Activated effector memory CD4-positive, alpha-beta T cell treated with anti-CD3 and anti-CD28 coated beads, Interleukin-2, amount 50 U/mL, for 16 hours (primary cell): Measurements from ENCODE around the gene KLHDC4.

Experiments used
- DNase-seq: peaks from one replicate; pipeline ENCODE4 v3.0.0-alpha.2; 2020

The KLHDC4 gene

DNA sequence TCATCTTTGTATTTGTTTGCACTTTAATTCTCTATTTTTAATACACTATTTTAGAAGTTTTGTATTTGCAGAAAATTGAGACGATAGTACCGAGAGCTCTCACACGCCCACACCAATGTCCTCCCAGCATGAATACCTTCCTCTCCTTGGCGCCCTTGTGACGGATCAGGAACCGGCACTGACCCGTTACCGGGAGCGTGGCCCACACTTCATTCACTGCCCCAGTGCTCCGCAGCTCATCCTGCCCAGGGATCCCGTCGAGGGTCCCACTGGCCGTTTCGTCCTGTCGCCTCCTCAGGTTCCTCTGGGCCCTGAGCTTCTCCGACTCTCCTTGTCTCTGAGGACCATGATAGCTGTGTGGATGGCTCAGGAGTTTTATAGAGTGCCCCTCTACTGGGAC is 50.6 kb downstream of the KLHDC4 start:
- DNase-seq = no peak

DNA sequence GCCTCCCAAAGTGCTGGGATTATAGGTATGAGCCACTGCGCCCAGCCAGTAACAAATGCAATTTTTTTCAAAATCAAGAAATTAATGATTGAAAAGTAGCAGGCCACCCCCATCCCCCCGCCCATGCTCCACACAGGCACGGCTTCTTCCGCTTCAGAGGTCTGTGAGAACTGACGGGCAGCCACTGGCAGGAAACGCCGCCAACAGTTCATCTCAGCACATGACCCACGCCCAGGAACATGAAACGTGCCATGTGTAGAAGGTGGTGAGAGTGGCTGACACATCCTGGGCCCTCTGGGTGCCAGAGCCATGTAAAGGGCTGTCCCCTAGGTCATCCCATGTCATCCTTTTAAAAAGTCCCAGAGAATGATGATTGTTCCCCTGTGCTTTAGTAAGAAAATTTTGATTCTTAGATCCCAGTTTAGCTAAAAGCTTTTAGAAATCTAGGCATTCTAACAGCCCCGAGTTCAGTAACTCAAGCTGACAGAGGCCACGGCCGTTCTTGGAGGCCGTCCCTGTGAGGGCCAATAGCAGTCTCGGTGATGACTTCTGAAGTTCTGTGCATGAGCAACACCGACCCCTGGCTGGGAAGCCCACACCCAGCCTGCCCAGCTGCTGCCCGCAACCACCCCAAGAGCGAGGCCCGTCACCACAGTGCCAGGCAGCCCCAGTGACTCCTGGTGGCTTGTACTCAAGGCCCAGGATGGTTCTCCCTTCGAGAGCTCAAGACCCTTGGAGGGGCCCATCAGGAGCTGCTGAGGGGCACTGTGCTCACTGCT is 52.1 kb downstream of the KLHDC4 start:
- peak; percentile 81 for DNase-seq

DNA sequence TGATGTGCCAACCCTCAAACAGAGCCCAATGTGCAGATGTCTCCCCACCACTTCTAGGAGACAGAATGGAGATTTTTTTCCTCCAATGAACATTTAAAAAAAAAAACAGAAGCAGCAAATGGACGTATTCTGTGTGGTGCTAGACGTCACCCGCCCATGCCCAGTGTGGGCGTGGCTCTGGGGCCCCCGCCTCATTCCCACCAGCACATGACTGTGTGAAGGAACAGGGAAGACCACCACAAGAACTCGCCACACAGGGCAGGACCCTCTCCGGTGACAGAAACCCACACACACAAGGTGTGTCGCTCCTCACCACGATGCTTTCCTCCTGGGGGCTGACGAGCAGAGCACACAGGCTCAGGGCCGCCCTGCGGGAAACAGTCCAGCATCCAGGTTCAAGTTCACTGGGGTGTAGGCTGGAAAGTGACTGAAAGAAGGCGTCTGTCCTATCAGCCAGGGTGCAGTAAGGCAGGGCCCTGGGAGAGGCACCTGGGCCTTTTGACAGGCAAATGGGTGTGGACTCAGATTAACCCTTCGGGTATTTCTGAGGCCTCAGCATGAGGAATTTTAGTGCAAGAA is 53.5 kb downstream of the KLHDC4 start:
- no peak for DNase-seq

DNA sequence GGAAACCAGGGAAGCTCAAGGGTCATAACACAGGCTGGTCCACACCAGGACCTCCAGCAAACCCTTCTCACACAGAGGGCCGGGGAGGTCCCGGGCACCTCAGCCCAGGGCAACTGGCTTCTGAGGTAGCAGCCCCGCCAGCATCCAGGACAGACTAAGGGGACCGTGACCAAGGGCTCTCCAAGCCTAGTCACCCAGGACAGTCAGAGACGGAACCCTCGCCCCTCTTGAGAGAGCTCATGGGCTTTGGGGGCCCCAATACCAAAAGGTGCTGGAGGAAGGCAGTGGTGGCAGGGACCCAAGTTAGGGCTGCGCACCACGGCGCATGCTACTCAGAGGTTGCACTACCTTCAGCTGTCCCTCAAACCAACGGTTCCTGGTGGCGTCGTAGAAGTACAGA is 54.9 kb downstream of the KLHDC4 start:
- DNase-seq = no peak

DNA sequence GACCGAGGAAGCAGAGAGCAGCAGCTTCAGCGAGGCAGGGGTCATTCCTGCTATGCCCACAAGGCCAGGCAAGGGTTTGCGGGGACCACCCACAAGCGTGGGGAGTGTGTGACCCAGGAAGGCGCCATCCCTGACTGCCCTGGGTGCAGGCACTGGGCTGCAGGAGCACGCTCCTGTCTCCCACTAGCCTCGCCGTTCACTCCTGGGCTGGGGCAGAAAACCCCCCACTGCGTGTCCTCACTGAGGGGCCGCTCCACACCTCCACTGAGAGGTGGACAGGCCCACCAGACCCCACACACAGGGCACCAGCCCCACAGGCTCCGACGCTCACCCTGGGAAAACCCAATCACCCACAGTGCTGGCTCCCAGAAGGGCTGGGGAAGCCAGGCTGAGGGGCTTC is 56.1 kb downstream of the KLHDC4 start:
- no peak for DNase-seq

DNA sequence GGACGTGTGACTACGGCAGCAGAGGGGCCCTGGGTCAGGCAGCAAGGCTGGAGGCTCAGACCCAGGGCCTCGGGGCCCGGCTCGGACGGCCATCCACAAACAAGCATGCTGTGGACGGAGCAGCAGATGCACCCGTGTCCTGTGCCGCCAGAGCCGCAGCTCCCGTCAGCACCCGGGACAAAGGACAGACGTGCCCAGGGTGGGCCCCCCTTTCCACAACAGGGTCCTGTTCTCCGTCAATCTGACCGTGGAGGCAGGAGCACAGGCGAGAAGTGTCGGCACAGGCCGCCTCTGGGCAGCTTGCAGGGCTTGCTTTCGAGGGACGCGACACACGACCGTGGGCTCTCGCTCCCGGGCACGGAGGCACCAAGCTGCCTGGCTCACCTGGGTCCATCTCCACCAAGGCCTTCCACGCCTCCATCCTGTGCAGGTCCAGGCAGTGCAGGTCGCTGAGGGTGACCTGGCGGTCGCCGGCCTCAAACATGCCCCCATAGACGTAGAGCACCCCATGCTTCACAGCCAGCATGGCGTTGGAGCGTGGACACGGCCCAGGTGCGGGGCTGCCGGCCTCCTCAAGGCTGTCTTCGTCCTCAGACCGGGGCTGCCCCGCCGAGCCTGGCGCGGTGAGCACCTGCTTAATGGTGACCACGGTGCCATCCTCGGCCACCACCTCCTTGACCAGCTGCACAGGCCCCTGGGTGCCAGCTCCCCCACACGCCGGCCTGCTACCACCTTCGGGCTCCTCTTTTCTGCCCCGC is 56.7 kb downstream of the KLHDC4 start:
- no peak for DNase-seq

DNA sequence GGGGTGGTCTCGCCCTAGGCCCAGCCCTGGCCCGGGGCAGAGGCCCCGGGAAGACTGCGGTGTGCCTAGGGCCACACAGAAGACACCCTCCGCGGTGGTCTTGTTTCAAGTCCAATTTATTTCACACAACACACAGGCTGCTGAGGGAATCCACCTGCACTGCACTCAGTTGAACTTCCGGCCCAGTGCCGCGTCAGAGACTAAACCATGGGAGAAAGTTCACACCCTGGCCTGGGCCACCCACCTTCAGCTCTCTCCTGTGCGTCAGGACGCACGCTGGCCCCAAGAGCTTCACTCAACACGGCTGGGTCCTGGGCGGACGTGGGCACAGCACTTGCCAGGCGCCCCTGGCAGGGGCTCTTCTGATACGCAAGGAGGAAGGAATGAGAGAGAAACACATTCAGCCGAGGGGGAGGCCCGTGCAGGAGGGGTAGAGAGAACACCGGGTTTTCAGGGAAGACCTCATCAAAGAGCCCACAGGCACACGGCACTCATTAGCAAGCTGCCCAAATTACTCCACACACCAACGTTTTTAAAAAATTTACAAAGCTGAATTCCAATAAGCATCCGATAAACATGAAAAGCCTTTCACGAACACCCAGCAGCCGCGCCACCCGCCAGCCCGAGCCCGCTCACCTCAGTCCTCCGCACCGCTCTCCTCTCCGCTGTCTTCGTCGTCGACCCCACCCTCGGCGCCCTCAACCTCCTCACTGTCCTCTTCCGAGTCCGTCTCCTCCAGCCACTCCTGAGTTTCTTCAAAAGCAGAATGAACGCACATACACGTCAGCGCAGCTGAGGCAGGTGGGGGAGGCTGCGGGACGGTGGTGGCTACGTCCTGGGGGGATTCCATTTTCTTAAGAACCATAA is 57.8 kb downstream of the KLHDC4 start:
- DNase-seq = no peak

DNA sequence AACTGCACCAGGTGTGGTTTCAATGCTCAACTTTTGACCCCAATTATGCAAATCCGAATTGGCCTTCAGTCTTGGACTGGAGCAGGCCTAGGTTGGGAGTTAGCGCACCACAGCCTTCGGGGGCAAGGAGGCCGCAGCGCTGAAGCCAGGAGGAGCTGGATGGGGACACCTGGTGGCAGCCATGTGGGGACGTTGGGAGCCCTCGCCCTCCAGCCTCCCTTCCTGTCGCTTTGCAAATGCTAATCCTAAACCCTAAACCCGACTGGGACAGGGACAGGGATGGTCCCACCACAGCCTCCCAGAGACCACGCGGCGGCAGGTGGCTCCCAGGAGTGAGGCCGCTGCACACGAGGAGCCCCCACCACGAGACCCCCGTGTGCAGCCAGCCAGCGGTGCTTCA is 58.7 kb downstream of the KLHDC4 start:
- DNase-seq = no peak

DNA sequence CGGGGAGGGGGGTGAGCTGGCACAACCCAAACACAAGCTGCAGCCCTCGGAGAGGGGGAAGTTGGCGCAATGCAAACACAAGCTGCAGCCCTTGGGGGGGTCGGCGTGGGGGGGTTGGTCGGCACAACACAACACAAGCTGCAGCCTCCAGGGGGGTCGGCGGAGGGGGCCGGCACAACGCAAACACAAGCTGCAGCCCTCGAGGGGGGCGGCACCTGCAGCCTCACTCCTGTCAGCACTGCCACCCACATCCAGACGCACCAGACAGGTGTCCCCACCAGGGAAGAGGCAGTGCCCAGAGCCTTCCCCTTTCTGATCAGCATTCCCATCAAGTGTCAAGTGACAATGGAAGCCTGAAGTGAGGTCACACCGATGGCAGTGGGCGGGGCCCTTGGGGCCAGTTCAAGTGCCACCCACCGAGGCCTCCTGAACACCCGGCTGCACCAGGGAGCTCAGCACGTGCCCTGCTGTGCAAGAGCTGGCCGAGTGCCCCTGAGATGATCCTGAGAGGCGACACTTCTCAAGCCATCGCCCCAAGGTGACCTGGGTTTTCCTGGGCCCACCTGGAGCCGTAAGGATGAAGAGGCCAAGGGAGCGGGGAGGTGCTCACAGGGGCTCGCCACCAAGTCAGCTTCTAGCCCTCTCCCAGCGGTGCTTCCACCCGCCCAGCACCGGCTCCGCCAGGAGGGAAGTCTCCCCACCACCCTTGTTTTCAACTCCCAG is 59.3 kb downstream of the KLHDC4 start:
- DNase-seq = no peak

DNA sequence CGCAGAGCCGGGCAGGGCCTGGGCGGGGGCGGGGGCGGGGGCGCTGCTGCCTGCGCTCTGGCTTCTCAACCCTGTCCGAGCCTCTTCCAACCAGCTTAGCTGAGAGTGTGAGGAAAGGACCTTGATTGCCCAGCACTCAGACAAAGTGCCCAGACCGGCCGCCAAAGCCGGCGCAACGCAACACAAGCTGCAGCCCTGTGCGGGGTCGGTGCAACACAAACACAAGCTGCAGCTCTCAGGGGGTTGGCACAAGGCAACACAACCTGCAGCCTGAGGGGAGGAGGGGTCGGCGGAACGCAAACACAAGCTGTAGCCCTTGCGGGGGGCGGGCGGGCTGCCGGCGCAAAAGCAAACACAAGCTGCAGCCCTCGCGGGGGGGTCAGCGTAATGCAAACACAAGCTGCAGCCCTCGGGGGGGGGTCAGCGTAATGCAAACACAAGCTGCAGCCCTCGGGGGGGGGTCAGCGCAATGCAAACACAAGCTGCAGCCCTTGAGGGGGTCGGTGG is 60.0 kb downstream of the KLHDC4 start:
- no peak for DNase-seq

DNA sequence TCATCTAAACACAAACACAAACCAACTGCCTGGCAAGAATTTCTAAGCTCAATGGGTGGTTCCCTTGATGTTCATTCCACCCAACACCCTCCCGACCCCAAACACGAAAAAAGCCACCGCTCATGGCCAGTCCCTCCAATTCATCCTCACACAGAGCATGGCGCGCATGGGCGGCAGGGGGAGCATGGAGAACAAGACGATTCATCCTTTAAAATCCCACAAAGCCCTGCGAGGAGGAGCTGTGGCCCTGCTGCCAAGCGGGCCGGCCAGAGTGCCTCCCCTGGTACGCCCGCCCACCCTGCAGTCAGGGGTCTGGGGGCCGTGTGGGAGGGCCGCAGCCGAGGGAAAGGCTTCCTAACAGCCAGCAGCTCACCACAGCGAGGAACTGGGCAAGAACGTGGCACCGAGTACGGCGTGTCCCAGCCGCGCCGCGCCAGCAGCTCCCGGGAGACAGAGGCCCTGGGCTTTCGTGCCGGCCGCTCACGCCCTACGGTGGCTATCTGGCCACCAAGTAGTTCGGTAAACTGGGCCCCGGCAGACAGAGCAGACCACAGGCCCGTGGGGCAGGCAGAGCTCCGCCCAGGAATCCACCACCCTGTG is 60.9 kb downstream of the KLHDC4 start:
- DNase-seq = no peak

DNA sequence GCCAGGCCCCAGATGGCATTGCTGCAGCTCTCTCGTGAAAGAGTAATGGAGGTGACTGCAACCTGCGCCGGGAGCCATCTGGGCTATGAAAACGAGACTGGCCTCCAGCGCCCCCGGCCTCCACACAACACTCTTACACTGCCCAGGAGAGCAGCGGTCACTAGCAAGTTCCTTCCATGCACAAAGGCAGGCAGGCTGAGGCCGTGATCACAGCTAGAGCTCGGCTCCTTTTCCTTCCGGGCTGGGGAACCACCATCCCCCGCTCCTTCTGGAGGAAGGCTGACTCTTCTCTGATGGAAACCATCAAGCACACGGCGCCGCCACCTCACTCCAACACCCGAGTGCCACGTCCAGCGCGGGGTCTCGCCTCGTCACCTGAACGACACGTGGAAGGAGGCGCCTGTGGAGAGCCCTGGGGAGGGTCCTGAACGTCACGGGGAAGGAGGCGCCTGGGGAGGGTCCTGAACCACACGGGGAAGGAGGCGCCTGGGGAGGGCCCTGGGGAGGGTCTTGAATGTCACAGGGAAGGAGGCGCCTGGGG is 61.9 kb downstream of the KLHDC4 start:
- no peak for DNase-seq

DNA sequence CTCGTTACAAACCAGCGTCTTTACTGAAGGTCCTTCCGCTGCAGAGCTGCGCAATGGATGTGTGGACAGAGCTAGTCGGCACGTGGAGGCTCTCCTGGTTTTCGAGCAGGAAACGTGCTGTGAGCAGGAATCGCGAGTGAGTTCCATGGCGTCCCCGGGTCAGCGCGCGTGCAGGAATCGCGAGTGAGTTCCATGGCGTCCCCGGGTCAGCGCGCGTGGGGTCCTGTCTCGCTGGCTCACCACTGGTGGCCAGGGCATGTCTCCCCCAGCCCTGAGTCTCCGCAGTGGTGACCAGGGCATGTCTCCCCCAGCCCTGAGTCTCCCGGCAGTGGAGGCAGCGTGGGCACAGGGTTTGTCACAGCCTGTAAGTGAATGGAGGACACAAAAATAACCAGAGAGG is 62.7 kb downstream of the KLHDC4 start:
- DNase-seq = no peak

DNA sequence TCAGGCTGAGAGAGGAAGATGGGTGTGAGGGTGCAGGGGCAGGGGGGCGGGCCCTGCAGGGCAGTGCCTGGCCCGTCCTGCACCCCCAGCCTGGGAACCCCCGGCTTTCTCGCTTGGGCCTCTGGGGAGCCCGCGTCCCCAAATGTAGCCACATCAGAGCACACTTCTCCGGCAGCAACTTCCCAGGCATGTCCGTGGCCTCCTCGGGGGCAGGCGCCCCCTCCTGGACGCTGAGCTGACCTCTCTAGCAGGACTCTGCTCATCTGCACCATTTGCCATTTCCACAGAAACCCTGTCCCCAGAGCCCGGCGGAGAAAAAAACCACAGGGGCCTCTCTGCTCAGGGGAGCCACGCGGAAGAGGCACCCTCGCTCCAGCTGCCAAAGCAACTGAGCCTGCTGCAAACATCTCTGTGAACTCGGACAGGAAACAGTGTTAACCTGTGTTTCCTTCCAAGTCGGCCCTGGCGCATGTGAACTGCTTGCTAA is 63.4 kb downstream of the KLHDC4 start:
- DNase-seq = peak; percentile 72

DNA sequence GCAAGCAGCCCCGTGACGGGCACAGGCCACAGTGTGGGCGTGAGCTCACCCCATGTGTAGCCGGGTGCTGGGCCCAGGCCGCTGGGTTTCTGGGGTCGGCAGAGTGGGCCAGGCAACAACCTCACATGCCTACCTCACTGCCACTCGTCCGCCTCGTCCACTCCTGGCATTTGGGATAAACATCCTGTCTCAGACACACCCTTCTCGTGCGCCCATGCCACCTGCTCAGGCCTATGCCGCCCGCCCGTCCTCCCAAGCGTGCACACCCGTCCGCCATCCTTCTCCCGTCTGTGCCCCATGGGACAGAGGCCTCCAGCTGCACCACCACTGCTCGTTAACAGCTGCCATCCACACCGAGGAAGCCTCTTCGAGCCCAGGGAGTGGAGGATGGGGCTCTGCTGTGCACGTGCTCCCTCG is 64.3 kb downstream of the KLHDC4 start:
- DNase-seq = no peak

DNA sequence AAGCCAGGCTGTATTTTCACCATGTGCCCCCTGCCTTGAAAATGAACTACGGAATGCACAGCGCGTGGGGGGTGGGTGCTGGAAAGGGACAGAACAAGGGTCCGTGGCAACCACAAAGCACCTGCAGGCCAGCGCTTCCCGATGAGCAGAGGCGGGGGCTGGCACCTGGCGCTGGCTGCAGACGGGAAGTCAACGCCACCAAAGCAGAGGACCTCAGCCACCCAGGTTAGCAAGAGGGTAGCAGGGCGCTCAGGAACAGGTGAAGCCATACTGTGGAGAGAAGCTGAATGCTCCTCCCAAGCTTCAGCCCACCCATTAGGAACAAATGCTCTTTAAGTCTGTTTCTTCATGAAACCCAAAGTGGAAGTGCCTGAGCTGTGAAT is 64.7 kb downstream of the KLHDC4 start:
- DNase-seq = no peak

DNA sequence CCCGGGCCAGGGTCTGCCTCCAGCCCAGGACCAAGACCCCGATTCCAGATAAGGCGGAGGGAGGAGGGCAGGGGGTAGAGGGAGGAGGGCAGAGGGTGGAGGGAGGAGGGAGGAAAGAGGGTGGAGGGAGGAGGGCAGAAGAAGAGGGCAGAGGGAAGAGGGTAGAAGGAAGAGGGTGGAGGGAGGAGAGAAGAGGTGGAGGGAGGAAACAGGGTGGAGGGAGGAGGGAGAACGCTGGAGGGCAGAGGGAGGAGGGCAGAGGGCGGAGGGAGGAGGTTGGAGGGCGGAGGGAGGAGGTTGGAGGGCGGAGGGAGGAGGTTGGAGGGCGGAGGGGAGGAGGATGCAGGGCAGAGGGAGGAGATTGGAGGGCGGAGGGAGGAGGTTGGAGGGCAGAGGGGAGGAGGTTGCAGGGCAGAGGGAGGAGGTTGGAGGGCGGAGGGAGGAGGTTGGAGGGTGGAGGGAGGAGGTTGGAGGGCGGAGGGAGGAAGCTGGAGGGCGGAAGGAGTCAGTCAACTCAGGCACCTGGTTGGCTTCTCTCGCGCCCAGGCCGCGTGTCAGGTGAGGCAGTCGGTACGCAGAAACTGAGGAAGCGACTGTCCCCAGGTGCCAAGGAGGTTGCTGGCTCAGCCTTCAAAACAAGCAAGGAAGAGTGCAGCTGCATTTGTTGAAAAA is 65.2 kb downstream of the KLHDC4 start:
- no peak for DNase-seq

DNA sequence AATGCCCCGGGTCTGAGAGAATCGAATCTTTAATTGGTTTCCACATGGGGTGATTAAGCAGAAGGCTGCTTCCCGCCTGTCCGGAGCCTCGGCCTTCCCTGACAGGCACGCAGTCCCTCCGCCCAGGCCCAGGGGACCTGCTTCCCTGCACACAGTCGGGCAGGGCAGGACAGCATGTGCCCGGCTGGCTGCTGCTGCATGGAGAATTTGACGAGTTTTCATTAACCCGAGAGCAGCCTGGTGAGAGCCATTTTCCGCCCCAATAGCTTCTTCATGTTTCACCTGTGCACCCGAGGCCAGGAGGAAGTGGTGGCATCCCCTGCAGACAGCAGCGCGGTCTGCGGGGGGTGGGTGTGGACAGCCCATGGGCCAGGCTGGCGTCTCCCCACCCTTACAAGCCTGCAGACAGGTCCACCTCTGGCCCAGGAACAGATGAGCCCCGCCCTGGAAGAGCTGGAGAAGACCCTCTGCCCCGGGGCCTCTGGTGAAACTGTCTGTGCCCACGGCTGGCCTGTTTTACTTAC is 67.0 kb downstream of the KLHDC4 start:
- no peak for DNase-seq

DNA sequence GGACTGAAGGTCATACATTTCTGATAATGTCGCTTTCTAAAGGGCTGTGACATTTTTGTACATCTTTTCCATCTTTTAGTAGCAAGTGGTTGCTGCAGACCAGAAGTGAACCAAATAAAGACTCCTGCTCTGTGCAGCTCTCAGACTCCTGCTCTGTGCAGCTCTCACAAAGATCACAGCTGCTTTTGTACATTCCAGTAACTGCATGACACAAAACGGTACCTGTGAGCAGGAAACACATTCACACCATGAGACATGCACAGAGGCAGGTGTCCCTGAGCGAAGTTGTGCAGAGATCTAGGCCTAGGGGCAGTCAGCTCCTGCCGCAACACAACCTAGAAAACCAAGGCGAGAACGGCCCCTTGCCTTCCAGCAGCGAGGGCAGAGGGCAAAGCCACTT is 67.5 kb downstream of the KLHDC4 start:
- DNase-seq = no peak

DNA sequence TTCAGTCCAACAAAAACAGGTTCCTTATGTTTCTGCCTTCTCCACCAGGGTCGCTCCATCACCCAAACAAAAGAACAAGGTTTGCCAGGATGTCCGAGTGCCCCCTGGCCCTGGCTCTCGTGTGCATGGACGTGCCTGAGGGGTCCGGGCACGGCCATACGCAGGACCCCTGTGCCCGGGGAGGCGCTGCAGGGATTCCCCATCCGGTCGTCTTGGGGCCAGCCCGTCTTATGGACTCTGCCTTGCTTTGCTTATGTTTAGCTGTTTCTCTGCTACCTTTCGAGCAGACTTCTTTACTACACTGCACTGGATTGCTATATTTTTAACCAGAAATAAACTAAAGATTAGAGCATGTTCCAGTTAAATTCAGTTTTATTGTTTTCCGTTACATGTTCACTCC is 68.0 kb downstream of the KLHDC4 start:
- DNase-seq = no peak

DNA sequence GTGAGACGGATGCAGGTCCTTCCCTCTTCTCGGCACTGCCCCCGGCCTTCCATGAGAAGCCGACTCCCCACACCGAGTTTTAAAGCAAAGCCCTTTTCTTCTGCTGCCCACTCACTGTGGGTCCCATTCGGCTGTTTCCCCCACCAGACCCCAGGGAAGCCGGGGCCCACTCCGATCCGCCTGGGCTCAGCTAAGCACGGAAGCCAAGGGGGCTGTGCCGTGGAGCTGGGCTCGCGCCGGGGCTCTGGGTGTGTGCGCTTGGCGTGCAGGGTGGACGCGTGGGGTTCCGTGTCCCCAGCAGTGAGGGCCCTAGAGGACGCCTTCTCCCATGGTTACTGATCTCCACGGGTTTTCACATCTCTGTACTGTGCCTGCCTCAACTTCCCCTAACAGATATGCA is 68.5 kb downstream of the KLHDC4 start:
- DNase-seq = no peak
